Body of pancreas (tissue), 4 donors: Measurements from ENCODE around the gene DNAAF2. TPM values are rescaled to one million over a fixed set of nuclear protein-coding genes. Genes with fewer than 3 reads are reported as not detected.

Source experiments
- ATAC-seq: fragments of 150-250 bp; one replicate; pipeline ENCODE4 v1.9.1; 2016
- DNase-seq, 4 donors: peaks; one replicate each; pipeline ENCODE4 v3.0.0-alpha.2; 2019
- H3K27ac ChIP-seq, 4 donors: fragments of 200-600 bp; sonication (generic); 1 replicate in 3 of 4; 2 replicates in 1 of 4; pipeline versions ENCODE4 v1.5.1 to v1.6.1; 2016 to 2019; ENCODE audit warnings: mild to moderate bottlenecking in 1 of 4, mixed read lengths in 1 of 4, moderate library complexity in 1 of 4
- H3K27me3 ChIP-seq, 2 donors: fragments of 200-600 bp; sonication (generic); one replicate each; pipeline ENCODE4 v1.6.0; 2016; ENCODE audit warnings: mild to moderate bottlenecking in 1 of 2
- H3K36me3 ChIP-seq, 2 donors: fragments of 200-600 bp; sonication (generic); replicated peaks in 1 of 2; 2 replicates each; pipeline ENCODE4 v1.5.1; 2016; ENCODE audit warnings: low read depth in 2 of 2; ENCODE audit not compliant: insufficient read depth in 1 of 2
- H3K4me1 ChIP-seq: fragments of 200-600 bp; sonication (generic); one replicate; pipeline ENCODE4 v1.6.0; 2016
- H3K4me3 ChIP-seq, 2 donors: fragments of 200-600 bp; sonication (generic); 1 replicate in 1 of 2; 2 replicates in 1 of 2; pipeline ENCODE4 v1.5.1; 2016 to 2019
- H3K9me3 ChIP-seq, 3 donors: fragments of 200-600 bp; sonication (generic); 1 replicate in 2 of 3; 2 replicates in 1 of 3; pipeline ENCODE4 v1.5.1; 2016
- POLR2A ChIP-seq, 3 donors: fragments of 450-650 bp; IDR thresholded peaks; one replicate each; pipeline ENCODE4 v1.6.1; 2016; ENCODE audit warnings: antibody characterized with exemption in 3 of 3, mild to moderate bottlenecking in 2 of 3
- WGBS, 2 donors: methylation state at CpG; one replicate each; pipeline ENCODE4 v1.1.5; 2017; 5-methylcytosine and 5-hydroxymethylcytosine counted together
- intact Hi-C: fragments of 100-400 bp; cut with DNase I; formaldehyde crosslinking; loops from one replicate; pipeline ENCODE4 v1.15.1; 2023
- total RNA-seq, 2 donors: library from RNA; depleted of rRNA; stranded (reverse); fragments of >200 nt; gene quantifications; one replicate each; pipeline ENCODE4 v1.1.0, GENCODE V29; 2016
- TF ChIP-seq, protein P1 (sequence below), 7 experiments: fragments of 450-650 bp in 4 of 7; fragments of 200-600 bp in 3 of 7; sonication (generic) in 3 of 7; IDR thresholded peaks; one replicate each; pipeline ENCODE4 v1.5.1; 2016 to 2019; ENCODE audit warnings: antibody characterized with exemption in 7 of 7

DNAAF2 gene, protein sequence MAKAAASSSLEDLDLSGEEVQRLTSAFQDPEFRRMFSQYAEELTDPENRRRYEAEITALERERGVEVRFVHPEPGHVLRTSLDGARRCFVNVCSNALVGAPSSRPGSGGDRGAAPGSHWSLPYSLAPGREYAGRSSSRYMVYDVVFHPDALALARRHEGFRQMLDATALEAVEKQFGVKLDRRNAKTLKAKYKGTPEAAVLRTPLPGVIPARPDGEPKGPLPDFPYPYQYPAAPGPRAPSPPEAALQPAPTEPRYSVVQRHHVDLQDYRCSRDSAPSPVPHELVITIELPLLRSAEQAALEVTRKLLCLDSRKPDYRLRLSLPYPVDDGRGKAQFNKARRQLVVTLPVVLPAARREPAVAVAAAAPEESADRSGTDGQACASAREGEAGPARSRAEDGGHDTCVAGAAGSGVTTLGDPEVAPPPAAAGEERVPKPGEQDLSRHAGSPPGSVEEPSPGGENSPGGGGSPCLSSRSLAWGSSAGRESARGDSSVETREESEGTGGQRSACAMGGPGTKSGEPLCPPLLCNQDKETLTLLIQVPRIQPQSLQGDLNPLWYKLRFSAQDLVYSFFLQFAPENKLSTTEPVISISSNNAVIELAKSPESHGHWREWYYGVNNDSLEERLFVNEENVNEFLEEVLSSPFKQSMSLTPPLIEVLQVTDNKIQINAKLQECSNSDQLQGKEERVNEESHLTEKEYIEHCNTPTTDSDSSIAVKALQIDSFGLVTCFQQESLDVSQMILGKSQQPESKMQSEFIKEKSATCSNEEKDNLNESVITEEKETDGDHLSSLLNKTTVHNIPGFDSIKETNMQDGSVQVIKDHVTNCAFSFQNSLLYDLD
- total RNA-seq: 10 to 100 TPM; 14.8 to 18.5 TPM

GRCh38 chr14:49634547-49635334 is at the start of gene DNAAF2:
Gene DNAAF2, minus strand, starts transcription at chr14:49635244. Its CDS starts 95 bp downstream, at chr14:49635149.
- no peaks in the 10 kb centered on the region for H3K27me3 ChIP-seq
- 0 to 1% methylated on average over 4 to 68 of the region's 80 CpGs for WGBS, 2 donors
- ATAC-seq (peak; percentile 71), DNase-seq (peak; percentile 72 to 85 (median 79))
- H3K36me3 ChIP-seq: peaks cover 0 to 5% of the 10 kb centered on the region in 2 donors
- peaks cover 52% of the 10 kb centered on the region for H3K4me1 ChIP-seq
- peak within 1 kb of the TSS; percentile 67 to 76 for H3K4me3 ChIP-seq
- H3K9me3 ChIP-seq: no peaks in the 10 kb centered on the region
- peak within 1 kb of the TSS; percentile 87 to 99 (median 98) for H3K27ac ChIP-seq
- TF ChIP-seq, protein P1, sequence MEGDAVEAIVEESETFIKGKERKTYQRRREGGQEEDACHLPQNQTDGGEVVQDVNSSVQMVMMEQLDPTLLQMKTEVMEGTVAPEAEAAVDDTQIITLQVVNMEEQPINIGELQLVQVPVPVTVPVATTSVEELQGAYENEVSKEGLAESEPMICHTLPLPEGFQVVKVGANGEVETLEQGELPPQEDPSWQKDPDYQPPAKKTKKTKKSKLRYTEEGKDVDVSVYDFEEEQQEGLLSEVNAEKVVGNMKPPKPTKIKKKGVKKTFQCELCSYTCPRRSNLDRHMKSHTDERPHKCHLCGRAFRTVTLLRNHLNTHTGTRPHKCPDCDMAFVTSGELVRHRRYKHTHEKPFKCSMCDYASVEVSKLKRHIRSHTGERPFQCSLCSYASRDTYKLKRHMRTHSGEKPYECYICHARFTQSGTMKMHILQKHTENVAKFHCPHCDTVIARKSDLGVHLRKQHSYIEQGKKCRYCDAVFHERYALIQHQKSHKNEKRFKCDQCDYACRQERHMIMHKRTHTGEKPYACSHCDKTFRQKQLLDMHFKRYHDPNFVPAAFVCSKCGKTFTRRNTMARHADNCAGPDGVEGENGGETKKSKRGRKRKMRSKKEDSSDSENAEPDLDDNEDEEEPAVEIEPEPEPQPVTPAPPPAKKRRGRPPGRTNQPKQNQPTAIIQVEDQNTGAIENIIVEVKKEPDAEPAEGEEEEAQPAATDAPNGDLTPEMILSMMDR (IDR thresholded peaks at IDR 0.05): no peak
- peak in 2 of 3 donors; percentile 56 to 63 for TF ChIP-seq POLR2A (IDR thresholded peaks at IDR 0.05)
- intact Hi-C loops: no loop called here

- no peak overlapping the region for H3K27ac ChIP-seq
- TF ChIP-seq, protein P1 (IDR thresholded peaks at IDR 0.05): no peak
- no peak for TF ChIP-seq POLR2A (IDR thresholded peaks at IDR 0.05)
- DNase-seq: no peak
- H3K27me3 ChIP-seq: no peaks in the 10 kb centered on the region
- ATAC-seq: no peak
- no peak overlapping the region for H3K4me3 ChIP-seq
- no peaks in the 10 kb centered on the region for H3K4me1 ChIP-seq
- 59 to 64% methylated on average over 2 of the region's 2 CpGs for WGBS, 2 donors
- no peaks in the 10 kb centered on the region for H3K9me3 ChIP-seq
- no peaks in the 10 kb centered on the region for H3K36me3 ChIP-seq
- intact Hi-C loops: no loop called here
Observed at GRCh38 chr14:49679271-49679670, 44.2 kb upstream of the DNAAF2 start.

DNA sequence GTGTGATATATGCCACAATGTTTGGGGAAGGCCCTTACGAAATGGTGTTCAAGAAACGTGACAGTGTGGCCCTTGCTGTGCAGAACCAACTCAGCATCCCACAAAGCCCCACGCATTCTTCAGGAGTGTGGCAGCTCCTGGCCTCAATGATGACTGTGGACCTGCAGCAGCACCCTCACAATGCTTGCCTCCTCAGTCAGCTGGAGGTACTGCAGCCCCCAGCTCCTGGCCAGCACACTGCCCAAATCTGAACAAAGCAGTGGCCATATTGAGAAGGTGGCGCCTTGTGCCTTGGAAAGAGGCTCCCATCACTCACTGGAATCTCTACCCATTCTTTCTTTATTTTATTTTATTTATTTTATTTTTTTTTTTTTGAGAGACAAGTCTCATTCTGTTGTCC is 42.6 kb upstream of the DNAAF2 start:
- ATAC-seq (no peak), DNase-seq (no peak)
- TF ChIP-seq POLR2A (IDR thresholded peaks at IDR 0.05): no peak
- TF ChIP-seq, protein P1 (IDR thresholded peaks at IDR 0.05): no peak
- intact Hi-C loops: no loop called here
- Histone ChIP-seq H3K4me1 (no peaks in the 10 kb centered on the region), H3K27ac (no peak overlapping the region), H3K9me3 (no peaks in the 10 kb centered on the region), H3K27me3 (no peaks in the 10 kb centered on the region), H3K36me3 (no peaks in the 10 kb centered on the region), H3K4me3 (no peak overlapping the region)
- WGBS, 2 donors: 98 to 100% methylated on average over 2 to 4 of the region's 4 CpGs

- Histone ChIP-seq H3K9me3 (no peaks in the 10 kb centered on the region), H3K27ac (no peak overlapping the region), H3K27me3 (no peaks in the 10 kb centered on the region), H3K36me3 (no peaks in the 10 kb centered on the region), H3K4me1 (no peaks in the 10 kb centered on the region), H3K4me3 (no peak overlapping the region)
- DNase-seq: no peak
- no peak for ATAC-seq
- intact Hi-C loops: no loop called here
- WGBS, 2 donors: 90 to 91% methylated on average over 2 of the region's 2 CpGs
- TF ChIP-seq, protein P1 (IDR thresholded peaks at IDR 0.05): no peak
- TF ChIP-seq POLR2A (IDR thresholded peaks at IDR 0.05): no peak
Observed at GRCh38 chr14:49673586-49673985, 38.5 kb upstream of the DNAAF2 start.
